GM13976 (cell line): ENCODE measurements around the gene EDARADD.

ENCODE experiments used
- DNase-seq: peaks from one replicate; pipeline ENCODE4 v3.0.0; 2012; ENCODE audit warnings: low spot score
- in situ Hi-C: fragments of 300-500 bp; cut with MboI; formaldehyde crosslinking; loops from one replicate; pipeline ENCODE4 v1.12.0; 2022; ENCODE audit warnings: low sequenced_read_pairs, mixed read lengths, inconsistent platforms; ENCODE audit not compliant: unreplicated experiment
- TF ChIP-seq, protein P1 (sequence below): IDR thresholded peaks from 2 replicates; pipeline ENCODE4 v1.5.1; 2012; ENCODE audit warnings: borderline replicate concordance, mild to moderate bottlenecking; ENCODE audit not compliant: insufficient read depth; ENCODE audit errors: extremely low read depth, missing control alignments, control extremely low read depth

Gene EDARADD

DNA sequence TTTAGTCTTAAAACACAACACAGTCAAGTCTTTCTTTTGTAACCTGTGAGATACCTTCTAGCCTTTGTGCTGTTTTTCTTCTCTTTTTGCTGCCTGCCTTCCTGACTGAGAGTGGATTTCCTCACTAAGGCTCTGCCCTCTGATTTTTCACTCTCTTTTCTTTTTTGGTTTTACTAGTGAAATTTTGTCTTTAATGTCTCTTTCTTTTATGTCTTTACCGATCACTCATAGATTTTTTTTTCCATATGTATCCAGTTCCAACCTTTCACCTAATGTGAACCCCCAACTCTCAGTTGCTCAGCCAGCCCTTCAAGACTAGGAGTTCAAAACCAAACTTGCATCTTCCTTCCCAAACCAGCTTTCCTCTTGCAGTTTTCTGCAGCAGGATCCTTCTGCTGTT lies 136.2 kb downstream of the EDARADD start:
- TF ChIP-seq, protein P1, sequence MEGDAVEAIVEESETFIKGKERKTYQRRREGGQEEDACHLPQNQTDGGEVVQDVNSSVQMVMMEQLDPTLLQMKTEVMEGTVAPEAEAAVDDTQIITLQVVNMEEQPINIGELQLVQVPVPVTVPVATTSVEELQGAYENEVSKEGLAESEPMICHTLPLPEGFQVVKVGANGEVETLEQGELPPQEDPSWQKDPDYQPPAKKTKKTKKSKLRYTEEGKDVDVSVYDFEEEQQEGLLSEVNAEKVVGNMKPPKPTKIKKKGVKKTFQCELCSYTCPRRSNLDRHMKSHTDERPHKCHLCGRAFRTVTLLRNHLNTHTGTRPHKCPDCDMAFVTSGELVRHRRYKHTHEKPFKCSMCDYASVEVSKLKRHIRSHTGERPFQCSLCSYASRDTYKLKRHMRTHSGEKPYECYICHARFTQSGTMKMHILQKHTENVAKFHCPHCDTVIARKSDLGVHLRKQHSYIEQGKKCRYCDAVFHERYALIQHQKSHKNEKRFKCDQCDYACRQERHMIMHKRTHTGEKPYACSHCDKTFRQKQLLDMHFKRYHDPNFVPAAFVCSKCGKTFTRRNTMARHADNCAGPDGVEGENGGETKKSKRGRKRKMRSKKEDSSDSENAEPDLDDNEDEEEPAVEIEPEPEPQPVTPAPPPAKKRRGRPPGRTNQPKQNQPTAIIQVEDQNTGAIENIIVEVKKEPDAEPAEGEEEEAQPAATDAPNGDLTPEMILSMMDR = no peak
- in situ Hi-C loops = no loop called here
- DNase-seq = no peak

DNA sequence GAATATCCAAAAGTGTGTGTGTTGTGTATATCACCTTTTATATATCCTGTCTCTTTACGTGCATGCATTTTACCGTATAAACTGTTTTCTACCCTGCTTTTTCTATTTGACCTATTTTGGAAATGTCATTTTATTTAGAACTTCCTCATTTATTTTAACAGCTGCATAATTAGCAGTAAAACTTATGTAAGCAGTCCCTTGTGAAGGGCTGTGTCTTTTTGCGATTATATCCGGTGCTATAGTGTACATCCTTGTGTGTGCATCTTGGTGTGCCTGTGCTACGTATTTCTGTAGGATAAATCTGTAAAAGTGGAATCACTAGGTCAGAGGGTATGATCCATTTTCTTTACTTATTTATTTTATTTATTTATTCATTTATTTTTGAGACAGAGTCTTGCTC lies 136.9 kb downstream of the EDARADD start:
- TF ChIP-seq, protein P1 = no peak
- in situ Hi-C loops = no loop called here
- no peak for DNase-seq

DNA sequence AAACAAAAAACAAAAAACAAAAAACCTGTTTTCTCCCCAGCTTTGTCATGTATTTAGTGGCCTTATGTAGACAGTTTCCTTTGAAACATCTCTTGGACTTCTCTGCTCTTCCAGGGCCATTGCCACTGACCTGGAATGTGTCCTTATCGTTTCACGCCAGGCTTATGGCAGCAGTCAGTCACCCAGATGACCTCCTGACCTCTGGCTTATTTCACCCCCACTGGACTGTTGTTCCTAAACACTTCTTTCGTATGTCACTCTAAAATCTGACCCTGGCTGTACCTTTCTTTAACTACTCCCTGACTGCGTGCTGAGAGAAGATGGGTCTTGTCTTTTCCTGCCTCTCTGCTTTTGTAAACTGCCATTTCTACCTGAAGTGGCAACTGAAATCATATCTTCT lies 138.8 kb downstream of the EDARADD start:
- DNase-seq = no peak
- in situ Hi-C loops = no loop called here
- TF ChIP-seq, protein P1 = no peak

DNA sequence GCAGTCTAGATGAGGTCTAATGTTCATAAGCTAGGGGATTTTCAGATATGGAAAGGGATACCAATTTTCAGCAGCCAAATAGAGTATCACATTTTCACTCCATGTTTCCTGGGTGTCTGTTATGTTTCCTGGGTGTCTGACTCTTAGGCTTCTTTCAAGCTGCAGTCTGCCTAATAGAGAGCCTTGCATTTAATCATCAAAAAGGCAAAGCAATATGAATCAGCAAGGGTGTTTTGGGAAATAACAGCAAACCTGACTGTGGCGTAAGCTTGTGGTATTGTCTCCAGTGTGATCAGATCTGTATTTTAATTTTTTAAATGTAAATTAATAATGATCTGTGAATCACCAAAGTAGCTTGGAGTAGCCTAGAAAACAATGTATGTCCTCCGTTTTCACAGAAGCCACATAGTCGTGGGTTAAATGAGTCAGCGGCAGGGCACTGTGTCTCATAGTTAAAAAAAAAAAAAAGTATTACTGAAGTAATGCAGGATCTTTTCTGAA lies 140.1 kb downstream of the EDARADD start:
- TF ChIP-seq, protein P1 = no peak
- in situ Hi-C loops = no loop called here
- DNase-seq = no peak
